IMR-90 (cell line): ENCODE measurements around the gene QDPR. TPM values are rescaled to one million over a fixed set of nuclear protein-coding genes. Genes with fewer than 3 reads are reported as not detected.

Experiments
- ATAC-seq: fragments of 200-7000 bp; cut with Tn5 transposase; 2 replicates; pipeline ENCODE4 v1.9.1; 2020; ENCODE audit warnings: low read depth, mild to moderate bottlenecking, moderate library complexity
- BruUV-seq: library from RNA; stranded (reverse); fragments of 400-500 nt; replicated peaks from 2 replicates; lab custom pipeline; 2021; lab: Mats Ljungman, UMichigan
- CTCF ChIA-PET: fragments of 300-600 bp; formaldehyde crosslinking; extraction: SDS; loops from one replicate; lab custom pipeline; 2021; ENCODE audit warnings: antibody characterized with exemption; lab: Yijun Ruan, JAX
- POLR2A ChIA-PET: fragments of 300-600 bp; sonication (Branson Sonifier 250); formaldehyde crosslinking; loops from one replicate; lab custom pipeline; 2022; ENCODE audit warnings: antibody characterized with exemption; ENCODE audit not compliant: unreplicated experiment; lab: Charles Lee
- DNase-seq: peaks from one replicate; pipeline ENCODE4 v3.0.0; 2013
- H2AFZ ChIP-seq: replicated peaks from 2 replicates; pipeline ENCODE3; 2013; ENCODE audit warnings: low read length, mild to moderate bottlenecking; ENCODE audit not compliant: poor library complexity
- H2AK5ac ChIP-seq: 2 replicates; pipeline ENCODE4 v1.6.1; 2013; ENCODE audit warnings: low read depth, low read length, inconsistent platforms
- H2AK9ac ChIP-seq: replicated peaks from 2 replicates; pipeline ENCODE3; 2013; ENCODE audit warnings: mild to moderate bottlenecking, low read depth, low read length, moderate library complexity; ENCODE audit not compliant: poor library complexity
- H2BK120ac ChIP-seq: 2 replicates; pipeline ENCODE4 v1.6.1; 2013; ENCODE audit warnings: low read depth, low read length, inconsistent platforms
- H2BK15ac ChIP-seq: 3 replicates; pipeline ENCODE4 v1.6.1; 2013; ENCODE audit warnings: low read depth, low read length, inconsistent platforms
- H2BK20ac ChIP-seq: 2 replicates; pipeline ENCODE4 v1.6.1; 2013; ENCODE audit warnings: low read depth, mild to moderate bottlenecking, inconsistent platforms, low read length, moderate library complexity
- H2BK5ac ChIP-seq: 2 replicates; pipeline ENCODE4 v1.6.1; 2013; ENCODE audit warnings: mild to moderate bottlenecking, low read depth, low read length, inconsistent platforms; ENCODE audit not compliant: poor library complexity, severe bottlenecking
- H3K14ac ChIP-seq: replicated peaks from 2 replicates; pipeline ENCODE4 v1.6.1; 2013; ENCODE audit warnings: low read depth, low read length, inconsistent platforms
- H3K18ac ChIP-seq: 2 replicates; pipeline ENCODE4 v1.6.1; 2013; ENCODE audit warnings: low read depth, low read length, control low read depth
- H3K23ac ChIP-seq: 2 replicates; pipeline ENCODE4 v1.6.1; 2013; ENCODE audit warnings: low read depth, low read length, inconsistent platforms
- H3K27ac ChIP-seq: 2 replicates; pipeline ENCODE4 v1.5.1; 2013; ENCODE audit warnings: mild to moderate bottlenecking, control low read depth, low read length; ENCODE audit not compliant: insufficient read depth
- H3K27me3 ChIP-seq: 2 replicates; pipeline ENCODE4 v1.6.1; 2013; ENCODE audit warnings: low read length; ENCODE audit not compliant: control insufficient read depth, insufficient read depth
- H3K36me3 ChIP-seq: 2 replicates; pipeline ENCODE4 v1.6.1; 2013; ENCODE audit warnings: low read length, mixed read lengths; ENCODE audit not compliant: control insufficient read depth, insufficient read depth
- H3K4ac ChIP-seq: 2 replicates; pipeline ENCODE4 v1.6.1; 2013; ENCODE audit warnings: low read depth, low read length, inconsistent platforms
- H3K4me1 ChIP-seq: 2 replicates; pipeline ENCODE4 v1.6.1; 2013; ENCODE audit warnings: low read length, mixed read lengths; ENCODE audit not compliant: control insufficient read depth, insufficient read depth
- H3K4me2 ChIP-seq: 2 replicates; pipeline ENCODE4 v1.6.1; 2013; ENCODE audit warnings: low read depth, mild to moderate bottlenecking, control low read depth, low read length, moderate library complexity
- H3K4me3 ChIP-seq: 2 replicates; pipeline ENCODE4 v1.5.1; 2013; ENCODE audit warnings: low read depth, mild to moderate bottlenecking, control low read depth, low read length, moderate library complexity; ENCODE audit not compliant: insufficient read depth
- H3K56ac ChIP-seq: 2 replicates; pipeline ENCODE4 v1.6.1; 2013; ENCODE audit warnings: low read length, inconsistent platforms; ENCODE audit not compliant: insufficient read depth; ENCODE audit errors: extremely low read depth
- H3K79me1 ChIP-seq, 2 experiments: 2 replicates each; pipeline ENCODE4 v1.6.1; 2013; ENCODE audit warnings: low read length in 2 of 2, inconsistent platforms in 1 of 2, low read depth in 1 of 2
- H3K9ac ChIP-seq: 2 replicates; pipeline ENCODE4 v1.6.1; 2013; ENCODE audit warnings: low read depth, low read length, control low read depth
- H3K9me1 ChIP-seq: 2 replicates; pipeline ENCODE4 v1.6.1; 2013; ENCODE audit warnings: low read length, inconsistent platforms; ENCODE audit not compliant: insufficient read depth
- H3K9me3 ChIP-seq: 2 replicates; pipeline ENCODE4 v1.6.1; 2013; ENCODE audit warnings: low read length; ENCODE audit not compliant: control insufficient read depth, insufficient read depth
- H4K20me1 ChIP-seq: 2 replicates; pipeline ENCODE4 v1.6.1; 2013; ENCODE audit warnings: low read length, inconsistent platforms; ENCODE audit not compliant: insufficient read depth
- H4K5ac ChIP-seq: 2 replicates; pipeline ENCODE4 v1.6.1; 2013; ENCODE audit warnings: mild to moderate bottlenecking, low read depth, low read length, control low read depth
- H4K8ac ChIP-seq, 2 experiments: 2 replicates each; pipeline ENCODE4 v1.6.1; 2013; ENCODE audit warnings: low read depth in 2 of 2, low read length in 2 of 2, control low read depth in 1 of 2, inconsistent platforms in 1 of 2
- H4K91ac ChIP-seq: 2 replicates; pipeline ENCODE4 v1.6.1; 2013; ENCODE audit warnings: low read depth, low read length, inconsistent platforms; ENCODE audit not compliant: insufficient read depth
- BHLHE40 ChIP-seq: fragments of 150-350 bp; IDR thresholded peaks from 2 replicates; pipeline ENCODE4 v1.6.1; 2016; ENCODE audit warnings: mild to moderate bottlenecking, low read depth, low read length
- FOS ChIP-seq: fragments of 150-350 bp; IDR thresholded peaks from 2 replicates; pipeline ENCODE4 v1.6.1; 2016; ENCODE audit warnings: low read depth, low read length
- MAZ ChIP-seq: IDR thresholded peaks from 2 replicates; pipeline ENCODE4 v1.6.1; 2012; ENCODE audit warnings: low read depth, mild to moderate bottlenecking, low read length, improper control_type of control experiment, moderate library complexity, borderline replicate concordance
- MXI1 ChIP-seq: IDR thresholded peaks from 2 replicates; pipeline ENCODE4 v1.6.1; 2012; ENCODE audit warnings: low read depth, mild to moderate bottlenecking, low read length, moderate library complexity, borderline replicate concordance
- POLR2A ChIP-seq: IDR thresholded peaks from 2 replicates; pipeline ENCODE4 v1.6.1; 2012; ENCODE audit warnings: mild to moderate bottlenecking, low read depth, low read length
- RAD21 ChIP-seq: IDR thresholded peaks from 2 replicates; pipeline ENCODE4 v1.6.1; 2012; ENCODE audit warnings: low read length, improper control_type of control experiment
- RCOR1 ChIP-seq: IDR thresholded peaks from 2 replicates; pipeline ENCODE4 v1.6.1; 2012; ENCODE audit warnings: mild to moderate bottlenecking, low read length, improper control_type of control experiment; ENCODE audit not compliant: insufficient replicate concordance
- RFX5 ChIP-seq: IDR thresholded peaks from 2 replicates; pipeline ENCODE4 v1.8.0; 2012; ENCODE audit warnings: low read depth, mild to moderate bottlenecking, low read length, moderate library complexity
- dilution Hi-C: fragments of 300-500 bp; cut with HindIII; formaldehyde crosslinking; loops from one replicate; pipeline ENCODE4 v1.14.3; 2018; ENCODE audit warnings: low sequenced_read_pairs; ENCODE audit not compliant: unreplicated experiment
- in situ Hi-C: fragments of 300-500 bp; cut with MboI; formaldehyde crosslinking; loops from 3 replicates; pipeline ENCODE4 v1.14.3; 2019; ENCODE audit warnings: low sequenced_read_pairs, inconsistent platforms, mixed read lengths
- intact Hi-C: fragments of 100-400 bp; cut with micrococcal nuclease; formaldehyde crosslinking; loops from 2 replicates; pipeline ENCODE4 v1.10.0; 2022
- polyA plus RNA-seq, 3 experiments: library from polyadenylated mRNA; depleted of rRNA; stranded (reverse); fragments of >200 nt; gene quantifications; 2 replicates each; pipeline ENCODE4 v1.2.3, GENCODE V29; 2012; ENCODE audit warnings: low replicate concordance in 1 of 3
- total RNA-seq: library from RNA; depleted of rRNA; stranded (reverse); fragments of >200 nt; gene quantifications from 2 replicates; pipeline ENCODE4 v1.2.3, GENCODE V29; 2012
- TF ChIP-seq, protein P1 (sequence below): fragments of 150-350 bp; IDR thresholded peaks from 2 replicates; pipeline ENCODE4 v1.6.1; 2016; ENCODE audit warnings: low read depth, mild to moderate bottlenecking, low read length, moderate library complexity, borderline replicate concordance

The QDPR gene
- total and polyA plus RNA-seq, 2 of the 4 experiments (the other 2 are of a cell fraction): 10.4 to 31.1 TPM

- no peak overlapping the region for H3K18ac ChIP-seq
- H4K8ac ChIP-seq: no peak overlapping the region
- ATAC-seq (no peak), DNase-seq (no peak)
- H3K56ac ChIP-seq: no peak overlapping the region
- no peak for TF ChIP-seq RCOR1
- no peak for TF ChIP-seq RAD21
- no peak for TF ChIP-seq MXI1
- TF ChIP-seq MAZ: no peak
- no peak for TF ChIP-seq RFX5
- TF ChIP-seq FOS: no peak
- TF ChIP-seq, protein P1, sequence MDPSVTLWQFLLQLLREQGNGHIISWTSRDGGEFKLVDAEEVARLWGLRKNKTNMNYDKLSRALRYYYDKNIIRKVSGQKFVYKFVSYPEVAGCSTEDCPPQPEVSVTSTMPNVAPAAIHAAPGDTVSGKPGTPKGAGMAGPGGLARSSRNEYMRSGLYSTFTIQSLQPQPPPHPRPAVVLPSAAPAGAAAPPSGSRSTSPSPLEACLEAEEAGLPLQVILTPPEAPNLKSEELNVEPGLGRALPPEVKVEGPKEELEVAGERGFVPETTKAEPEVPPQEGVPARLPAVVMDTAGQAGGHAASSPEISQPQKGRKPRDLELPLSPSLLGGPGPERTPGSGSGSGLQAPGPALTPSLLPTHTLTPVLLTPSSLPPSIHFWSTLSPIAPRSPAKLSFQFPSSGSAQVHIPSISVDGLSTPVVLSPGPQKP: no peak
- TF ChIP-seq POLR2A: no peak
- TF ChIP-seq BHLHE40: no peak
- no peaks in the 10 kb centered on the region for H3K79me1 ChIP-seq
- no peak overlapping the region for H4K5ac ChIP-seq
- no peak overlapping the region for H2BK20ac ChIP-seq
- H3K36me3 ChIP-seq: no peaks in the 10 kb centered on the region
- H2AFZ ChIP-seq: no peak overlapping the region
- no peak overlapping the region for H2BK120ac ChIP-seq
- in situ Hi-C loops: no loop called here
- dilution Hi-C loops: no loop called here
- H3K27me3 ChIP-seq: peaks cover 12% of the 10 kb centered on the region
- H2BK15ac ChIP-seq: no peak overlapping the region
- no peak overlapping the region for H3K4me2 ChIP-seq
- H3K27ac ChIP-seq: no peak overlapping the region
- H4K20me1 ChIP-seq: no peaks in the 10 kb centered on the region
- ChIA-PET POLR2A (no interaction called here), CTCF (interaction anchor here (0.5 to 0.6 kb wide), 3 partner anchors 82 to 248 kb away, joined by 3 to 4 read pairs (median 4); no protein-coding TSS in a partner anchor)
- H2AK5ac ChIP-seq: no peak overlapping the region
- H4K91ac ChIP-seq: no peak overlapping the region
- no TSS peak for BruUV-seq
- intact Hi-C loops: no loop called here
- no peak overlapping the region for H3K9ac ChIP-seq
- H2AK9ac ChIP-seq: no peak overlapping the region
- H3K23ac ChIP-seq: no peak overlapping the region
- H3K4me1 ChIP-seq: no peaks in the 10 kb centered on the region
- no peak overlapping the region for H2BK5ac ChIP-seq
- no peak overlapping the region for H3K14ac ChIP-seq
- H3K4ac ChIP-seq: no peak overlapping the region
- H3K9me1 ChIP-seq: no peaks in the 10 kb centered on the region
- H3K9me3 ChIP-seq: no peaks in the 10 kb centered on the region
- H3K4me3 ChIP-seq: no peak overlapping the region
Measured at GRCh38 chr4:17556498-17556897, 44.6 kb upstream of the QDPR start.
